Astrocyte (in vitro differentiated cells and primary cell): Measurements from ENCODE around the gene PNPO. TPM values are rescaled to one million over a fixed set of nuclear protein-coding genes. Genes with fewer than 3 reads are reported as not detected.
A peak's percentile ranks its signal among the peaks of the same experiment; 100 is the strongest.

Experiments
- DNase-seq: peaks from one replicate; pipeline ENCODE4 v3.0.0-alpha.2; 2010; ENCODE audit warnings: low read depth
- FAIRE-seq: peaks from 2 replicates; lab custom pipeline; 2011; peaks lifted over from hg19 to GRCh38; lab: Jason Lieb, UNC
- H2AFZ ChIP-seq: 2 replicates; pipeline ENCODE4 v1.6.0; 2012; ENCODE audit warnings: low read depth, low read length, inconsistent platforms
- H3K27ac ChIP-seq: 2 replicates; pipeline ENCODE4 v1.5.1; 2011; ENCODE audit warnings: low read depth, low read length, inconsistent platforms
- H3K27me3 ChIP-seq: 2 replicates; pipeline ENCODE4 v1.6.0; 2011; ENCODE audit warnings: low read length, inconsistent platforms; ENCODE audit not compliant: insufficient read depth
- H3K36me3 ChIP-seq: 2 replicates; pipeline ENCODE4 v1.5.1; 2011; ENCODE audit warnings: low read length, inconsistent platforms; ENCODE audit not compliant: insufficient read depth
- H3K4me1 ChIP-seq: 2 replicates; pipeline ENCODE4 v1.5.1; 2011; ENCODE audit warnings: low read length, inconsistent platforms; ENCODE audit not compliant: insufficient read depth
- H3K4me2 ChIP-seq: 2 replicates; pipeline ENCODE4 v1.6.0; 2012; ENCODE audit warnings: low read length, inconsistent platforms
- H3K4me3 ChIP-seq: 2 replicates; pipeline ENCODE4 v1.5.1; 2011; ENCODE audit warnings: low read depth, mild to moderate bottlenecking, low read length, inconsistent platforms; ENCODE audit not compliant: insufficient read depth
- H3K79me2 ChIP-seq: 2 replicates; pipeline ENCODE4 v1.6.0; 2012; ENCODE audit warnings: mild to moderate bottlenecking, low read length, inconsistent platforms; ENCODE audit not compliant: insufficient read depth
- H3K9ac ChIP-seq: 2 replicates; pipeline ENCODE4 v1.6.0; 2012; ENCODE audit warnings: mild to moderate bottlenecking, low read length, inconsistent platforms
- H3K9me3 ChIP-seq: 2 replicates; pipeline ENCODE4 v1.5.1; 2012; ENCODE audit warnings: low read depth, mild to moderate bottlenecking, low read length, inconsistent platforms; ENCODE audit not compliant: insufficient read depth
- H4K20me1 ChIP-seq: 2 replicates; pipeline ENCODE4 v1.6.0; 2012; ENCODE audit warnings: low read length, inconsistent platforms; ENCODE audit not compliant: insufficient read depth
- H3K27ac Mint-ChIP-seq: one replicate; pipeline ENCODE4 v1.8.0; 2021; ENCODE audit warnings: mild to moderate bottlenecking, mixed read lengths; ENCODE audit not compliant: unreplicated experiment
- H3K27me3 Mint-ChIP-seq: one replicate; pipeline ENCODE4 v1.8.0; 2021; ENCODE audit warnings: low read depth, mixed read lengths; ENCODE audit not compliant: unreplicated experiment
- H3K36me3 Mint-ChIP-seq: one replicate; pipeline ENCODE4 v1.8.0; 2021; ENCODE audit warnings: low read depth, mixed read lengths; ENCODE audit not compliant: unreplicated experiment
- H3K4me1 Mint-ChIP-seq: one replicate; pipeline ENCODE4 v1.8.0; 2021; ENCODE audit warnings: low read depth, mixed read lengths; ENCODE audit not compliant: unreplicated experiment
- H3K4me3 Mint-ChIP-seq: one replicate; pipeline ENCODE4 v1.8.0; 2021; ENCODE audit warnings: mild to moderate bottlenecking, moderate library complexity, mixed read lengths; ENCODE audit not compliant: unreplicated experiment
- H3K9me3 Mint-ChIP-seq: one replicate; pipeline ENCODE4 v1.8.0; 2021; ENCODE audit warnings: mild to moderate bottlenecking, mixed read lengths; ENCODE audit not compliant: unreplicated experiment
- EZH2 ChIP-seq: IDR thresholded peaks from 2 replicates; pipeline ENCODE4 v1.6.1; 2012; ENCODE audit warnings: mild to moderate bottlenecking, low read length, inconsistent platforms; ENCODE audit not compliant: insufficient read depth
- total RNA-seq: library from RNA; stranded (reverse); gene quantifications from 2 replicates; pipeline ENCODE4 v1.2.1, GENCODE V29; 2021
- TF ChIP-seq, protein P1 (sequence below): IDR thresholded peaks from 2 replicates; pipeline ENCODE4 v1.5.1; 2011; ENCODE audit warnings: low read depth, mild to moderate bottlenecking, inconsistent platforms, low read length, moderate library complexity; ENCODE audit not compliant: insufficient read depth

PNPO gene
- total RNA-seq, 1 donor from 2014 or later, result 12.0 TPM

DNA sequence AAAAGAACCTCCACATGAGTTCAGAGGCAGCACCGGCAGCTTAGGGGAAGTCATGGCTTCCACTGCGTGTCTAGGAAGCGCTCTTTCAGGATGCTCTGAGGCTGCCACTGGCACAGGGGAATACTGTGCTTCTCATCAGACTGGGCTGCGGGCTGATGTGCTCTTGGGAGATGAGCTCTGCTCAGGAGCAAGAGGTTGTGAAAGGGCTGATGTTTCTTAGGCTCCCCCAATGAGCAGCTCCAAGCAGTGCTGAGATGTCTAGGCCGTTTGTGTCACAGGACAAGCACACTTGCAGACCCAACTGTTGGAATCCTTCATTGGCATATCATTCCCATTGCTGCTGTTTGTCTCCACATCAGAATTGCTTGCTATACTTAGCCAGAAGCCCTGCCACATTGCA is 41.7 kb upstream of the PNPO start:
- peaks cover 8% of the 10 kb centered on the region for H3K36me3 Mint-ChIP-seq
- peaks cover 1% of the 10 kb centered on the region for H3K9me3 Mint-ChIP-seq
- DNase-seq (no peak), FAIRE-seq (no peak)
- Histone ChIP-seq H3K4me1 (peaks cover 19% of the 10 kb centered on the region), H3K79me2 (peaks cover 50% of the 10 kb centered on the region), H3K27ac (no peak overlapping the region), H3K4me3 (no peak overlapping the region), H2AFZ (no peak overlapping the region), H3K9me3 (no peaks in the 10 kb centered on the region), H4K20me1 (peaks cover 11% of the 10 kb centered on the region), H3K4me2 (no peak overlapping the region), H3K9ac (no peak overlapping the region), H3K27me3 (no peaks in the 10 kb centered on the region), H3K36me3 (no peaks in the 10 kb centered on the region)
- peaks cover 13% of the 10 kb centered on the region for H3K4me1 Mint-ChIP-seq
- no peak for TF ChIP-seq EZH2
- TF ChIP-seq, protein P1, sequence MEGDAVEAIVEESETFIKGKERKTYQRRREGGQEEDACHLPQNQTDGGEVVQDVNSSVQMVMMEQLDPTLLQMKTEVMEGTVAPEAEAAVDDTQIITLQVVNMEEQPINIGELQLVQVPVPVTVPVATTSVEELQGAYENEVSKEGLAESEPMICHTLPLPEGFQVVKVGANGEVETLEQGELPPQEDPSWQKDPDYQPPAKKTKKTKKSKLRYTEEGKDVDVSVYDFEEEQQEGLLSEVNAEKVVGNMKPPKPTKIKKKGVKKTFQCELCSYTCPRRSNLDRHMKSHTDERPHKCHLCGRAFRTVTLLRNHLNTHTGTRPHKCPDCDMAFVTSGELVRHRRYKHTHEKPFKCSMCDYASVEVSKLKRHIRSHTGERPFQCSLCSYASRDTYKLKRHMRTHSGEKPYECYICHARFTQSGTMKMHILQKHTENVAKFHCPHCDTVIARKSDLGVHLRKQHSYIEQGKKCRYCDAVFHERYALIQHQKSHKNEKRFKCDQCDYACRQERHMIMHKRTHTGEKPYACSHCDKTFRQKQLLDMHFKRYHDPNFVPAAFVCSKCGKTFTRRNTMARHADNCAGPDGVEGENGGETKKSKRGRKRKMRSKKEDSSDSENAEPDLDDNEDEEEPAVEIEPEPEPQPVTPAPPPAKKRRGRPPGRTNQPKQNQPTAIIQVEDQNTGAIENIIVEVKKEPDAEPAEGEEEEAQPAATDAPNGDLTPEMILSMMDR, result no peak
- no peak overlapping the region for H3K27ac Mint-ChIP-seq
- H3K27me3 Mint-ChIP-seq, result no peaks in the 10 kb centered on the region
- H3K4me3 Mint-ChIP-seq, result no peak overlapping the region

DNA sequence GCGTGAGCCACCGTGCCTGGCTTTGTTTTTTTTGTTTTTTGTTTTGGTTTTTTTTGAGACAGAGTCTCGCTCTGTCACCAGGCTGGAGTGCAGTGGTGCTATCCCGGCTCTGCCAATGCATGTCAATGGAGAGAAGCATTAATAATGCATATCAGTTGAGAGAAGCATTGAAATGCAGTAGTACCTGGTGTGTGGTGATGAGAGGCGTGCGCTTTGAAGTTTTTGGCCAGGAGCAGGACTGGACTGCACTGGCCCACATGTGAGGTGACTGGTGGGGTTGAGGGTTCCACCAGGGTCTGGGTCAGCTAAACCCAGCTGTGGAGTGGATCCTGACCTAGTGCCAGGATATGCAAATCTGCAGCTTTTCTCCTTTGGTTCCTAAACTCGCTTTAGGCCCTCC is 39.9 kb upstream of the PNPO start:
- Histone ChIP-seq H3K4me2 (no peak overlapping the region), H3K27ac (no peak overlapping the region), H3K27me3 (no peaks in the 10 kb centered on the region), H3K36me3 (no peaks in the 10 kb centered on the region), H2AFZ (no peak overlapping the region), H3K9me3 (no peaks in the 10 kb centered on the region), H3K4me3 (no peak overlapping the region), H3K4me1 (peaks cover 29% of the 10 kb centered on the region), H3K79me2 (peaks cover 55% of the 10 kb centered on the region), H4K20me1 (peaks cover 25% of the 10 kb centered on the region), H3K9ac (no peak overlapping the region)
- no peak for DNase-seq
- FAIRE-seq, result no peak
- TF ChIP-seq EZH2, result no peak
- TF ChIP-seq, protein P1, result no peak
- Mint-ChIP-seq H3K36me3 (peaks cover 8% of the 10 kb centered on the region), H3K27ac (peak overlapping the region; percentile 35), H3K27me3 (no peaks in the 10 kb centered on the region), H3K9me3 (peaks cover 1% of the 10 kb centered on the region), H3K4me3 (no peak overlapping the region), H3K4me1 (peaks cover 21% of the 10 kb centered on the region)

DNA sequence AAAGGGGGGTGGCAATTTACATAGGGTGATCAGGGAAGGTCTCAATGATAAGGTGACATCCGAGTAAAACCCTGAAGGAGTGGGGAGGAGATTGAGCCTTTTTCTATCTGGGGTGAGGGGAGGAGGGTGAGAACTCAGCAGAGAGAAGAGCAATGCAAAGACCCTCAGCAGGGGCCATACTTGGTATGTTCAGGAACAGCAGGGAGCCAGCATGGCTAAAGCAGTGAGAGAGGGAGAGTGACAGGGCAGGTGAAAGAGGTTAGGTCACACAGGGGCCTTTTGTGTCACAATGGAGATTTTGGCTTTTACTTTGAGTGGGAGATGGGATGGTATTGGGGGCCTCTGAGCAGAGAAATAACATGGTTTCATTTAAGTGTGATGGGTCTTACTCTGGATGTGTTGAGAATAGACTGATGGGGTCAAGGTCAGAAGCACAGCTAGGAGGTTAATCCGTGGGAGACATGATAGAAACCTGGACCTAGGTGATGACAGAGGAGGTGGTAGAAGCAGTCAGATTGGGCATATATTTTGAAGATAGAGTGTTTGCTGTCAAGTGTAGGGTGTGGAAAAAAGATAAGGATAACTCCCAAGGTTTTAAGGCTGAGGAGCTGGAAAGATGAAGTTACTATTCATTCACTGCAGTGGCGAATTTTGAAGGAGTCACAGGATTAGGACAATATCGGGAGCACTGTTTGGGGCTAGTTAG is 39.2 kb upstream of the PNPO start:
- H3K36me3 ChIP-seq, result no peaks in the 10 kb centered on the region
- H3K4me3 ChIP-seq, result no peak overlapping the region
- peaks cover 26% of the 10 kb centered on the region for H4K20me1 ChIP-seq
- H3K4me1 ChIP-seq, result peaks cover 24% of the 10 kb centered on the region
- H3K9ac ChIP-seq, result no peak overlapping the region
- no peak for DNase-seq
- H3K27me3 ChIP-seq, result no peaks in the 10 kb centered on the region
- H3K79me2 ChIP-seq, result peaks cover 55% of the 10 kb centered on the region
- no peak overlapping the region for H2AFZ ChIP-seq
- H3K4me2 ChIP-seq, result no peak overlapping the region
- H3K9me3 ChIP-seq, result no peaks in the 10 kb centered on the region
- Mint-ChIP-seq H3K4me1 (peaks cover 19% of the 10 kb centered on the region), H3K27ac (no peak overlapping the region), H3K9me3 (peaks cover 1% of the 10 kb centered on the region), H3K36me3 (peaks cover 11% of the 10 kb centered on the region), H3K27me3 (no peaks in the 10 kb centered on the region), H3K4me3 (no peak overlapping the region)
- TF ChIP-seq EZH2, result no peak
- TF ChIP-seq, protein P1, result no peak
- no peak for FAIRE-seq
- H3K27ac ChIP-seq, result no peak overlapping the region
